ENCODE results near the gene MAP3K10.

The MAP3K10 gene

GRCh38 chr19:40157059-40157458 is 34.2 kb upstream of the MAP3K10 start:
- WGBS, 2 donors (ENCODE audit: extremely low coverage in 2 of 2, insufficient read length in 2 of 2, insufficient replicate concordance in 1 of 2): no CpG with 5 or more reads among the region's 6 CpGs
- no peak overlapping the region for H2AK5ac ChIP-seq (ENCODE audit: low read depth, low read length)
- no peaks in the 10 kb centered on the region for H3K27me3 ChIP-seq (ENCODE audit: control insufficient read depth in 3 of 3, insufficient read depth in 3 of 3, low read depth in 1 of 3, low read length in 3 of 3)
- no peaks in the 10 kb centered on the region for H3K9me3 ChIP-seq (replicated peaks in 1 of 2; ENCODE audit: control insufficient read depth in 2 of 2, insufficient read depth in 1 of 2, low read depth in 1 of 2, low read length in 2 of 2)
- H2BK12ac ChIP-seq (ENCODE audit: low read length): no peak overlapping the region
- H3K4me2 ChIP-seq (ENCODE audit: insufficient read depth, low read length, poor library complexity, severe bottlenecking): no peak overlapping the region
- H4K91ac ChIP-seq (ENCODE audit: low read depth, low read length, poor library complexity): no peak overlapping the region
- H2AFZ ChIP-seq (ENCODE audit: low read length): no peak overlapping the region
- H3K36me3 ChIP-seq (replicated peaks in 1 of 2; ENCODE audit: control insufficient read depth in 2 of 2, insufficient read depth in 2 of 2, low read length in 2 of 2): no peaks in the 10 kb centered on the region
- no peak for DNase-seq (ENCODE audit: low spot score)
- H3K4me3 ChIP-seq (ENCODE audit: low read length in 2 of 2): no peak overlapping the region
- no peak overlapping the region for H3K23ac ChIP-seq (ENCODE audit: low read depth, low read length, poor library complexity)
- no peak overlapping the region for H4K8ac ChIP-seq (ENCODE audit: low read depth, low read length)
- H3K27ac ChIP-seq (replicated peaks; ENCODE audit: low read length): no peak overlapping the region
- no peak overlapping the region for H3K4ac ChIP-seq (ENCODE audit: low read length)
- no peak overlapping the region for H2BK15ac ChIP-seq (ENCODE audit: low read length)
- H3K9ac ChIP-seq (ENCODE audit: low read depth, low read length, poor library complexity): no peak overlapping the region
- no peak overlapping the region for H2BK120ac ChIP-seq (ENCODE audit: low read depth, low read length)
- H3K79me1 ChIP-seq (ENCODE audit: low read depth, low read length): no peaks in the 10 kb centered on the region
- H3K14ac ChIP-seq (ENCODE audit: low read length): no peak overlapping the region
- H3K18ac ChIP-seq (ENCODE audit: low read length): no peak overlapping the region
- H2BK5ac ChIP-seq (ENCODE audit: low read length): no peak overlapping the region
- H3K4me1 ChIP-seq (ENCODE audit: control insufficient read depth in 2 of 2, insufficient read depth in 1 of 2, low read depth in 1 of 2, low read length in 2 of 2): no peaks in the 10 kb centered on the region

GRCh38 chr19:40159744-40160143 is 31.5 kb upstream of the MAP3K10 start:
- H3K4me3 ChIP-seq (ENCODE audit: low read length in 2 of 2): no peak overlapping the region
- DNase-seq (ENCODE audit: low spot score): no peak
- no peak overlapping the region for H3K4ac ChIP-seq (ENCODE audit: low read length)
- no peak overlapping the region for H3K23ac ChIP-seq (ENCODE audit: low read depth, low read length, poor library complexity)
- WGBS, 2 donors (ENCODE audit: extremely low coverage in 2 of 2, insufficient read length in 2 of 2, insufficient replicate concordance in 1 of 2): no CpG with 5 or more reads among the region's 5 CpGs
- no peak overlapping the region for H2AFZ ChIP-seq (ENCODE audit: low read length)
- no peak overlapping the region for H3K27ac ChIP-seq (replicated peaks; ENCODE audit: low read length)
- H3K27me3 ChIP-seq (ENCODE audit: control insufficient read depth in 3 of 3, insufficient read depth in 3 of 3, low read depth in 1 of 3, low read length in 3 of 3): no peaks in the 10 kb centered on the region
- no peak overlapping the region for H2BK120ac ChIP-seq (ENCODE audit: low read depth, low read length)
- no peak overlapping the region for H2BK5ac ChIP-seq (ENCODE audit: low read length)
- no peak overlapping the region for H2BK15ac ChIP-seq (ENCODE audit: low read length)
- no peaks in the 10 kb centered on the region for H3K4me1 ChIP-seq (ENCODE audit: control insufficient read depth in 2 of 2, insufficient read depth in 1 of 2, low read depth in 1 of 2, low read length in 2 of 2)
- H3K9me3 ChIP-seq (replicated peaks in 1 of 2; ENCODE audit: control insufficient read depth in 2 of 2, insufficient read depth in 1 of 2, low read depth in 1 of 2, low read length in 2 of 2): no peaks in the 10 kb centered on the region
- H2AK5ac ChIP-seq (ENCODE audit: low read depth, low read length): no peak overlapping the region
- H3K18ac ChIP-seq (ENCODE audit: low read length): no peak overlapping the region
- no peaks in the 10 kb centered on the region for H3K36me3 ChIP-seq (replicated peaks in 1 of 2; ENCODE audit: control insufficient read depth in 2 of 2, insufficient read depth in 2 of 2, low read length in 2 of 2)
- no peak overlapping the region for H3K14ac ChIP-seq (ENCODE audit: low read length)
- no peak overlapping the region for H2BK12ac ChIP-seq (ENCODE audit: low read length)
- no peak overlapping the region for H4K8ac ChIP-seq (ENCODE audit: low read depth, low read length)
- no peak overlapping the region for H4K91ac ChIP-seq (ENCODE audit: low read depth, low read length, poor library complexity)
- no peaks in the 10 kb centered on the region for H3K79me1 ChIP-seq (ENCODE audit: low read depth, low read length)
- no peak overlapping the region for H3K4me2 ChIP-seq (ENCODE audit: insufficient read depth, low read length, poor library complexity, severe bottlenecking)
- H3K9ac ChIP-seq (ENCODE audit: low read depth, low read length, poor library complexity): no peak overlapping the region

- no peak overlapping the region for H3K18ac ChIP-seq (ENCODE audit: low read length)
- H3K14ac ChIP-seq (ENCODE audit: low read length): no peak overlapping the region
- H3K4ac ChIP-seq (ENCODE audit: low read length): no peak overlapping the region
- H2BK12ac ChIP-seq (ENCODE audit: low read length): no peak overlapping the region
- H3K4me3 ChIP-seq (ENCODE audit: low read length in 2 of 2): no peak overlapping the region
- no peak overlapping the region for H2AFZ ChIP-seq (ENCODE audit: low read length)
- H2AK5ac ChIP-seq (ENCODE audit: low read depth, low read length): no peak overlapping the region
- H3K4me2 ChIP-seq (ENCODE audit: insufficient read depth, low read length, poor library complexity, severe bottlenecking): no peak overlapping the region
- H2BK5ac ChIP-seq (ENCODE audit: low read length): no peak overlapping the region
- H3K9me3 ChIP-seq (replicated peaks in 1 of 2; ENCODE audit: control insufficient read depth in 2 of 2, insufficient read depth in 1 of 2, low read depth in 1 of 2, low read length in 2 of 2): no peaks in the 10 kb centered on the region
- no peak overlapping the region for H2BK15ac ChIP-seq (ENCODE audit: low read length)
- H4K91ac ChIP-seq (ENCODE audit: low read depth, low read length, poor library complexity): no peak overlapping the region
- H3K79me1 ChIP-seq (ENCODE audit: low read depth, low read length): no peaks in the 10 kb centered on the region
- H3K4me1 ChIP-seq (ENCODE audit: control insufficient read depth in 2 of 2, insufficient read depth in 1 of 2, low read depth in 1 of 2, low read length in 2 of 2): no peaks in the 10 kb centered on the region
- H3K36me3 ChIP-seq (replicated peaks in 1 of 2; ENCODE audit: control insufficient read depth in 2 of 2, insufficient read depth in 2 of 2, low read length in 2 of 2): no peaks in the 10 kb centered on the region
- no peak overlapping the region for H2BK120ac ChIP-seq (ENCODE audit: low read depth, low read length)
- no peak overlapping the region for H3K23ac ChIP-seq (ENCODE audit: low read depth, low read length, poor library complexity)
- DNase-seq (ENCODE audit: low spot score): no peak
- no peak overlapping the region for H3K27ac ChIP-seq (replicated peaks; ENCODE audit: low read length)
- no peak overlapping the region for H3K9ac ChIP-seq (ENCODE audit: low read depth, low read length, poor library complexity)
- no CpG with 5 or more reads among the region's 3 CpGs for WGBS, 2 donors (ENCODE audit: extremely low coverage in 2 of 2, insufficient read length in 2 of 2, insufficient replicate concordance in 1 of 2)
- H3K27me3 ChIP-seq (ENCODE audit: control insufficient read depth in 3 of 3, insufficient read depth in 3 of 3, low read depth in 1 of 3, low read length in 3 of 3): no peaks in the 10 kb centered on the region
- no peak overlapping the region for H4K8ac ChIP-seq (ENCODE audit: low read depth, low read length)
Measured at GRCh38 chr19:40162104-40162503, 29.1 kb upstream of the MAP3K10 start.

GRCh38 chr19:40163541-40164129 is 27.6 kb upstream of the MAP3K10 start:
- no CpG with 5 or more reads among the region's 4 CpGs for WGBS, 2 donors (ENCODE audit: extremely low coverage in 2 of 2, insufficient read length in 2 of 2, insufficient replicate concordance in 1 of 2)
- no peak overlapping the region for H3K4me3 ChIP-seq (ENCODE audit: low read length in 2 of 2)
- H2AFZ ChIP-seq (ENCODE audit: low read length): no peak overlapping the region

More at GRCh38 chr19:40163541-40164129, 27.6 kb upstream of the MAP3K10 start:
- H2BK5ac ChIP-seq (ENCODE audit: low read length): no peak overlapping the region
- no peak overlapping the region for H4K91ac ChIP-seq (ENCODE audit: low read depth, low read length, poor library complexity)
- no peaks in the 10 kb centered on the region for H3K79me1 ChIP-seq (ENCODE audit: low read depth, low read length)
- no peak overlapping the region for H3K9ac ChIP-seq (ENCODE audit: low read depth, low read length, poor library complexity)
- no peak overlapping the region for H3K4me2 ChIP-seq (ENCODE audit: insufficient read depth, low read length, poor library complexity, severe bottlenecking)
- H2BK120ac ChIP-seq (ENCODE audit: low read depth, low read length): no peak overlapping the region
- no peak overlapping the region for H3K23ac ChIP-seq (ENCODE audit: low read depth, low read length, poor library complexity)
- H3K14ac ChIP-seq (ENCODE audit: low read length): no peak overlapping the region
- no peak overlapping the region for H3K27ac ChIP-seq (replicated peaks; ENCODE audit: low read length)
- H2BK12ac ChIP-seq (ENCODE audit: low read length): no peak overlapping the region
- H4K8ac ChIP-seq (ENCODE audit: low read depth, low read length): no peak overlapping the region
- no peak overlapping the region for H2AK5ac ChIP-seq (ENCODE audit: low read depth, low read length)
- H3K36me3 ChIP-seq (replicated peaks in 1 of 2; ENCODE audit: control insufficient read depth in 2 of 2, insufficient read depth in 2 of 2, low read length in 2 of 2): no peaks in the 10 kb centered on the region
- H3K27me3 ChIP-seq (ENCODE audit: control insufficient read depth in 3 of 3, insufficient read depth in 3 of 3, low read depth in 1 of 3, low read length in 3 of 3): no peaks in the 10 kb centered on the region
- no peaks in the 10 kb centered on the region for H3K4me1 ChIP-seq (ENCODE audit: control insufficient read depth in 2 of 2, insufficient read depth in 1 of 2, low read depth in 1 of 2, low read length in 2 of 2)
- no peak overlapping the region for H3K4ac ChIP-seq (ENCODE audit: low read length)
- no peak overlapping the region for H2BK15ac ChIP-seq (ENCODE audit: low read length)
- no peaks in the 10 kb centered on the region for H3K9me3 ChIP-seq (replicated peaks in 1 of 2; ENCODE audit: control insufficient read depth in 2 of 2, insufficient read depth in 1 of 2, low read depth in 1 of 2, low read length in 2 of 2)
- no peak for DNase-seq (ENCODE audit: low spot score)
- no peak overlapping the region for H3K18ac ChIP-seq (ENCODE audit: low read length)
